Stimulated activated naive CD4-positive, alpha-beta T cell treated with Interleukin-2 at 50 U/mL for 16 hours (primary cell): ENCODE results near the gene ZFP90.
"Not testable (repeated sequence)": the region's sequence is repeated elsewhere in the genome, so short reads cannot be mapped to it uniquely, and the experiment has no call there.

Experiments used
- DNase-seq: peaks from one replicate; lab custom pipeline; 2025; lab: John Stamatoyannopoulos, UW

The ZFP90 gene

GRCh38 chr16:68519225-68519745, 19.8 kb upstream of the ZFP90 start:
- DNase-seq: no peak

DNA sequence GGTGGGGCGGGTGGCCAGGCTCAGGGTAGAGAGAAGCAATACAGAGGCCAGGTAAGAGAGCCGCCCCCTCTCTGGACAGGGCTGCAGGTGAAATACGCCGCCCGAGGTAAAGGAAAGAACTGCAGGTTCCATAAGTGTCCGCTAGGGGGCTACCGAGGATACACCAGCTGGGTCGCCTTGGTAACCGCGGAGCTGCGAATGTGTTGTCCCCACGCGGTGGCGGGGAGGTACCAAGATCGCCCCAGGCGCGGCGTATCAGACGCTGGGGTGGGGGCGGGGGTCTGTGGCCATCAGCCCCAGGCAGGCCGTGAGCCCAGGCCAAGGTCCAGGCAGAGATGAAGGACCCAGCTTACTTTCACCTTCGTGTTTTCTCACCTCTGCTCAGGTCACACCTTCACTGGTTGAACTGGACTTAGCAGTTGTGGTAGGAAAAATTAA, 18.4 kb upstream of the ZFP90 start:
- peak; percentile 80 for DNase-seq

- no peak for DNase-seq
Observed at GRCh38 chr16:68524069-68524820, 14.8 kb upstream of the ZFP90 start.

- DNase-seq: no peak
Observed at GRCh38 chr16:68526143-68526781, 12.8 kb upstream of the ZFP90 start.

GRCh38 chr16:68526782-68527145, 12.3 kb upstream of the ZFP90 start:
- no peak for DNase-seq

DNA sequence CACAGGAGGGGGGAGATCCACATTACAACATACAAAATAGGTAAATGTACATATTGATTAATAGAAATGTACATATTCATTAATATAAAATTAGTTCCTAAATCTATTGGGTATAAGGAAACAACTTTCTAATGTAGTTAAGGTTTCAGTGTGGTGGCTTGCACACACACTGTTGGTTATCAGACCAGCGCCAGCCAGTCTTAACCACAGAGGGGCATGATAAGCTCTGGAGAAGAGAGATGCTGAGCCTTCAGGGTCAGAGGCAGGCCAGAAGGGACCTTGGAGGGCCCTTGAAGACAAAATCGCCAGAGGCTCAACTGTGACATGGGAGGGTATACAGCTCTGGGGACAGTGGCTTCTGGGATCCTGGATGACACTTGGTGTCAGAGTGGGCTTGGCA, 10.9 kb upstream of the ZFP90 start:
- no peak for DNase-seq

DNA sequence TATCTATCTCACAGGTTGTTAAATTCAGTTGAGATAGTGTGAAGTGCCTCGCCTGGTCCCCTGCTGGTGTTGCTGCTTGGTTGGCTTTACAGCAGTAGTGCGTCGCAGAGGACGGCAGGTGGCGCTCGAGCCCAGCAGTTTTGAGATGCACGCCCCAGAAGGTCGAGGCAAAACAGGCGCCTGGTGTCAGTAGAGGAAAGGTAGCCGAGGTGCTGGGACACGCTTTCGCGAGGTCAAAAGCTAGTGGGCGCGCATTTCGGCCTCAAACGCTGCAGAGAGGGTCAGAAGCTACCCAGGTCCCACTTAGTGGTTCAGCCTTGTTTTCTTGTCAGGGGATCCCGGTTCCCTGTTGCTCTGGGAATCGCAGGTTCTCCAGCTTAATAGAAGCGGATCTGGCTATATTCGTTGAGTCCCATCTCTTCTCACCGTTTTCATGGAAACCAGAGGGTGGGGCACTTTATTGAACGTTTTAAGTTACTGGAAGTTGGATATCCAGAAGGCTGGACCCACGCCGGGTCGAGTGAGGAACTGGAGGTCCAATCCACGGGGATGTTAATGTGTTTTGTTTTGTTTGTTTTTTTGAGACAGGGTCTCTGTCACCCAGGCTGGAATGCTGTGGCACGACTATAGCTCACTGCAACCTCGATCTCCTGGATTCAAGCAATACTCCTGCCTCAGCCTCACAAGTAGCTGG, 10.3 kb upstream of the ZFP90 start:
- peak; percentile 83 for DNase-seq

GRCh38 chr16:68529608-68529930, 9.5 kb upstream of the ZFP90 start:
- DNase-seq: no peak

GRCh38 chr16:68529931-68530701, 9.0 kb upstream of the ZFP90 start:
- peak; percentile 90 for DNase-seq

DNA sequence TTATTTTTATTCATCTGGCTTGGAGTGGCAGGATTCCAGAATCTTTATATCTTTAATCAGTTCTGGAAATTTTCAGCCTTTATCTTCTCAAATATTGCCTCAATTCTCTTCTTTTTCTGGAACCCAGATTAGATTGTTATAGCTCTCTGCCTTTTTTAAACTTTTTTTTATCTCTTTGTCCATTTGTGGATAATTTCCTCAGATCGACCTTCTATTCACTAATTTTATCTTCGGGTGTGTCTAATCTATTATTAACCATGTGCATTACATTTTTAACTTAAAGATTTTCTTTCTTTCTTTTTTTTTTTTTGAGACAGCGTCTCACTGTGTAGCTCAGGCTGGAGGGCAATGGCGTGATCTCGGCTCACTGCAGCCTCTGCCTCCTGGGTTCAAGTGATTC, 5.2 kb upstream of the ZFP90 start:
- no peak for DNase-seq

DNA sequence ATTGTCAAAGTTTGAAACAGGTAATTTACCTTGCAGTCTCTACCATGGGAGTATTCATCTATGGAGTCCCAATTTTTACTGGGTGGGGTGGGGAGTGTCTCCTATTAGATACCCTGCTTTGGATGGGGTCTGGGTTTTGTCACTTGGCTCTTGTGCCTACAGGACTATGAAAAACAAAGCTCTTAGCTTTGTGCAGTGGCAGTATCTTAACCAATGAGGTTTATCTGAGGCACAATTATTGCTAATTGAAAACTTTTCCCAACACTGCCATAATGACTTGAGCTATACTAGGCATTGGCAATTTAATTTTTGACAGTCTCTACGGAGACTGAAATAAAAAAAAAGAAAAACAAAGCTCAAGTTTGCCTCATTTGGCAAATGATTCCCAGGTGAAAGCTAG, 3.8 kb upstream of the ZFP90 start:
- DNase-seq: no peak

DNA sequence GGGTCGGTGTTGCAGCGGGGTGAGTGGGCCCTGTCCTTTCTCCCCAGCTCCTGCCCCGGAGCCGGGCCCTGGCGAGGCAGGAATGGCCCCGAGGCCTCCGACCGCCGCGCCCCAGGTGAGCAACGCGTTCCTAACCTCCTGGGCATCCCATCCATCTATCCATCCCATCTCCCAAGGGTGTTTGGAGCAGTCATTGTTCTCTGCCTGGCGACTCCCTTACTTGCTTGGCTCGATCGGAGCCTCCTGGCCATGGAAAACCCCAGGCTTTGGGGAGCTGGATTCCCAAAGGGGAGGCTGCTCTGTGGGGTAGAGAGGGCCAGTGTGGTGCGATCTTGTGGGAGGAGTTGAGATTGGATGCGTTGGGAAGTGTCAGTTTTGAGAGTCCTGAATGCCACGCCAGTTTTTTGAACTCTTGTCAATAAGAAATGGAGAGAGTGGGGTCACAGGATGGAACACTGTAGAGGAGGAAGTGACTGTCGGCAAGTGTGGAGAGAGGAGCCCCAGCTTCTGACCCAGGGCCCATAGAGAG, 684 bp downstream of the ZFP90 start:
- DNase-seq: no peak

DNA sequence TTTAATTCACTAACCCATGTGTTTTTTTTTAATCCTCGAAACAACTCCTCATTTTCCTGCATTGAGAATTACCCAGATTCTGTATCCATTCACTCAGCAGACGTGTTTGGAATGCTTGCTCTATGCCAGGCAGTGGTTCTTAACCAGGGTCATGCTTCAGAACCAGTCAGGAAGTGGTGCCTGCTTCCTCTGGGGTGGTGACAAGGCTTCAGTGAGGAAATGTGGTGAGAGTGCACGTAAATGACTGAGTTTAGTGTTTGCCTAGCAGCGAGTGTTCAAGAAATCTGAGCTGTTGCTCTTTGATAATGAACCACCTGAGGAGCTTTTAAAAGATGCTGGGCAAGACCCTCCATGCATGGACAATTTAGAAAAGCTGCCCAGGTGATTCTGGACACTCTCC, 9.9 kb downstream of the ZFP90 start:
- DNase-seq: no peak

DNA sequence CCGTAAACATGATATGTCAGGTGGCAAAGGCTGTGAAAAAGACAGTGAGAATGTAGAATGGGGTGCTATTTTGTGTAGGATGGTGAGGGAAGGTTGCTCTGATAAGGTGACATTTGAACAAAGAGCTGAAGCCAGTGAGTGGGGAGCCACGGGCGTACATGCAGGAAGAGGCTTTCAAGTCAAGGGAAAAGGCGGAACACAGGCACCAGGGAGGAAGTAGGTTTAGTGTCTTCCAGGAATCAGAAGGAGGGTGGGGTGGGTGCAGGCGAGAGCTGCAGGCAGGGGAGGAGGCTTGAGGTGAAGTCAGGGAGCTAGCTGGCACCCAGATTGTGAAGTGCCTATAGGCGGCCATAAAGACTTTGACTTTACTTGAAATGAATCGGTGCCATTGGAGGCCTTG, 14.1 kb downstream of the ZFP90 start:
- no peak for DNase-seq

DNA sequence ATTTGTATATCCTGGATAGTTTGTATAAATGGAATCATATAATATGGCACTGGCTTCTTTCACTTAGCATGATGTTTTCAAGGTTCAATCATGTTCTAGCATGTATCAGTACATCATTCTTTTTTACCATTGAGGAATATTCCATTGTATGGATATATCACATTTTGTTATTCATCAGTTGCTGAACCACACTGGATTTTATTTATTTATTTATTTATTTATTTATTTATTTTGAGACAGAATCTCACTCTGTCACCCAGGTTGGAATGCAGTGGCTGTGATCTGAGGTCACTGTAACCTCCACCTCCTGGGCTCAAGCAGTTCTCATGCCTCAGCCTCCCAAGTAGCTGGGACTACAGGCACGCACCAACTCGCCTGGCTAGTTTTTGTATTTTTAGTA, 21.2 kb downstream of the ZFP90 start:
- DNase-seq: not testable (repeated sequence)

- no peak for DNase-seq
Observed at GRCh38 chr16:68563631-68564381, 24.7 kb downstream of the ZFP90 start.

DNA sequence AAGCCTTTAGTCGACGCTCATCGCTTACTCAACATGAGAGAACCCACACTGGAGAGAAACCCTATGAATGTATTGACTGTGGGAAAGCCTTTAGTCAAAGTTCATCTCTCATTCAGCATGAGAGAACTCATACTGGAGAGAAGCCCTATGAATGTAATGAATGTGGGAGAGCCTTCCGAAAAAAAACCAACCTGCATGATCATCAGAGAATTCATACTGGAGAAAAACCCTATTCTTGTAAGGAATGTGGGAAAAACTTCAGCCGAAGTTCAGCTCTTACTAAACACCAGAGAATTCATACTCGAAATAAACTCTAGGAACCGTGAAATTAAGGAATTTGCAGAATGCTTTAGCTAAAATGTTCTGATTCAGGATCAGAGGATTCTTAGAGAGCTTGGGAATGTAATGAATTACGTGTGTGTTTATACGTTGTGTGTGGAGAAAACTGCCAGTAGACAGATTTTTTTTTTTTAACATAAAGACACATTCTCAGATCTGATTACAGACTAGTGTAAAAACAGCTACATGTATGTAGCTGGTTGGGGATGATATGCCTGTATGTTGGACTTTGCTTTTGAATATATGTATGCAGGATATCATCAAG, 25.4 kb downstream of the ZFP90 start:
- DNase-seq: no peak

GRCh38 chr16:68574479-68574878, 35.4 kb downstream of the ZFP90 start:
- DNase-seq: no peak

GRCh38 chr16:68575082-68575481, 36.0 kb downstream of the ZFP90 start:
- no peak for DNase-seq

- DNase-seq: no peak
Observed at GRCh38 chr16:68577352-68577853, 38.3 kb downstream of the ZFP90 start.
